ENCODE measurements around the gene GIMAP5. TPM values are rescaled to one million over a fixed set of nuclear protein-coding genes. Genes with fewer than 3 reads are reported as not detected.

The GIMAP5 gene
- total RNA-seq, 1 experiment from 2014 or later, result not detected

DNA sequence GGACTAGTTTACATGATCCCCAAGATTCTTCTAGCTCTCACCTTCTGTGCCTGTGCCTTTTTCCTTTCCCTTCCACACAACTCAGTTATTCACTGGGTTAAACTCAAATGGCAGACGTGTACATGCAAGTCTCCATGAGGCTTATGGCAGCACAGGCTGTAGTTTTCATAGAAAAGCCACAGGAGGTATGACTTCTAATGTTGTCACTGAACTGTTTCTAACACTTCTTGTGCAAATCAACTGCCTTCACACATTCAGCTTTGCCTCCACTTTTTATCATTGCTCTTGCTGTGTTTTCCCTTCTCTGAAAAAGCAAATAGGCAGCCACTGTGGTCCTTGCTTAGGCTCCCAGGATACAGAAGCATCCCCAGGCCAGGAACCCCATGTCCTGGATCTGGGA is 5.3 kb upstream of the GIMAP5 start:
- no peak overlapping the region for H2AK5ac ChIP-seq (ENCODE audit: insufficient read length, low read length)
- Mint-ChIP-seq H3K27ac (no peak overlapping the region), H3K36me3 (ENCODE audit: insufficient read depth in 1 of 3, low read depth in 3 of 3) (no peaks in the 10 kb centered on the region; a peak in 1 of 7 replicates), H3K9me3 (peaks cover 27 to 49% of the 10 kb centered on the region in 2 experiments), H3K4me3 (no peak overlapping the region), H3K27me3 (ENCODE audit: low read depth) (peaks cover 100% of the 10 kb centered on the region), H3K4me1 (peaks cover 5 to 7% of the 10 kb centered on the region in 2 experiments; a peak in 3 of 4 replicates)
- H4K20me1 ChIP-seq (ENCODE audit: control insufficient read depth, insufficient read depth, insufficient read length), result no peaks in the 10 kb centered on the region
- no peak overlapping the region for H3K9ac ChIP-seq (ENCODE audit: extremely low read depth, insufficient read length, low read length)
- H4K91ac ChIP-seq (ENCODE audit: insufficient read length, low read depth, low read length), result no peak overlapping the region
- H2BK20ac ChIP-seq (ENCODE audit: low read depth, low read length, poor library complexity, severe bottlenecking), result no peak overlapping the region
- no peak overlapping the region for H3K14ac ChIP-seq (ENCODE audit: insufficient read depth, low read length)
- no peak overlapping the region for H2BK15ac ChIP-seq (ENCODE audit: low read depth, low read length)
- no peak overlapping the region for H3K56ac ChIP-seq (ENCODE audit: insufficient read length, low read depth, low read length)
- H3K18ac ChIP-seq (ENCODE audit: insufficient read length, low read depth, low read length), result no peak overlapping the region
- no peaks in the 10 kb centered on the region for H3K4me1 ChIP-seq (ENCODE audit: insufficient read depth, low read length)
- H3K79me1 ChIP-seq (ENCODE audit: insufficient read depth, low read depth, low read length, poor library complexity, severe bottlenecking), result no peaks in the 10 kb centered on the region
- no peaks in the 10 kb centered on the region for H3K23me2 ChIP-seq (ENCODE audit: insufficient read length, low read depth, low read length, poor library complexity, severe bottlenecking)
- no peak overlapping the region for H4K8ac ChIP-seq (replicated peaks; ENCODE audit: insufficient read length, low read depth, low read length)
- H2BK120ac ChIP-seq (ENCODE audit: low read depth, low read length, poor library complexity, severe bottlenecking), result no peak overlapping the region
- peaks cover 56% of the 10 kb centered on the region for H3K27me3 ChIP-seq (ENCODE audit: insufficient read depth, low read length)
- H3K9me3 ChIP-seq (ENCODE audit: control insufficient read depth, low read depth, low read length), result peaks cover 7% of the 10 kb centered on the region
- H3T11ph ChIP-seq (ENCODE audit: low read length), result no peak overlapping the region
- no peak for DNase-seq
- H3K23ac ChIP-seq (ENCODE audit: insufficient read length, low read depth, low read length), result no peak overlapping the region
- H4K5ac ChIP-seq (ENCODE audit: insufficient read length, low read depth, low read length), result no peak overlapping the region
- no peak overlapping the region for H3K4me2 ChIP-seq (ENCODE audit: insufficient read depth, insufficient read length, low read length)
- H3K79me2 ChIP-seq (ENCODE audit: insufficient read depth, low read length), result no peaks in the 10 kb centered on the region
- TF ChIP-seq, protein P1, sequence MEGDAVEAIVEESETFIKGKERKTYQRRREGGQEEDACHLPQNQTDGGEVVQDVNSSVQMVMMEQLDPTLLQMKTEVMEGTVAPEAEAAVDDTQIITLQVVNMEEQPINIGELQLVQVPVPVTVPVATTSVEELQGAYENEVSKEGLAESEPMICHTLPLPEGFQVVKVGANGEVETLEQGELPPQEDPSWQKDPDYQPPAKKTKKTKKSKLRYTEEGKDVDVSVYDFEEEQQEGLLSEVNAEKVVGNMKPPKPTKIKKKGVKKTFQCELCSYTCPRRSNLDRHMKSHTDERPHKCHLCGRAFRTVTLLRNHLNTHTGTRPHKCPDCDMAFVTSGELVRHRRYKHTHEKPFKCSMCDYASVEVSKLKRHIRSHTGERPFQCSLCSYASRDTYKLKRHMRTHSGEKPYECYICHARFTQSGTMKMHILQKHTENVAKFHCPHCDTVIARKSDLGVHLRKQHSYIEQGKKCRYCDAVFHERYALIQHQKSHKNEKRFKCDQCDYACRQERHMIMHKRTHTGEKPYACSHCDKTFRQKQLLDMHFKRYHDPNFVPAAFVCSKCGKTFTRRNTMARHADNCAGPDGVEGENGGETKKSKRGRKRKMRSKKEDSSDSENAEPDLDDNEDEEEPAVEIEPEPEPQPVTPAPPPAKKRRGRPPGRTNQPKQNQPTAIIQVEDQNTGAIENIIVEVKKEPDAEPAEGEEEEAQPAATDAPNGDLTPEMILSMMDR (conservative IDR thresholded peaks at IDR 0.05), result no peak
- no peak overlapping the region for H2BK5ac ChIP-seq (ENCODE audit: insufficient read length, low read length)
- no peak overlapping the region for H2AFZ ChIP-seq (ENCODE audit: low read length)
- no CpG with 5 or more reads among the region's 1 CpG for WGBS (ENCODE audit: extremely low coverage, insufficient read length, low lambda C conversion rate)
- no peak overlapping the region for H3K4ac ChIP-seq (ENCODE audit: low read depth, low read length)
- no peak overlapping the region for H3K27ac ChIP-seq (ENCODE audit: insufficient read length, low read depth, low read length)
- no peak overlapping the region for H2BK12ac ChIP-seq (ENCODE audit: insufficient read length, low read depth, low read length)
